Measurements from ENCODE around the gene TRPV4.

Gene TRPV4

GRCh38 chr12:109783135-109783964 lies 49.8 kb downstream of the TRPV4 start:
- H3K36me3 ChIP-seq (ENCODE audit: control insufficient read depth in 1 of 2, insufficient read depth in 2 of 2, low read length in 2 of 2): no peaks in the 10 kb centered on the region
- H3K4me1 ChIP-seq (ENCODE audit: control insufficient read depth in 1 of 2, insufficient read depth in 2 of 2, low read length in 2 of 2): no peaks in the 10 kb centered on the region
- H3K9me3 ChIP-seq (ENCODE audit: control insufficient read depth in 1 of 2, low read length in 2 of 2): peaks cover 4 to 8% of the 10 kb centered on the region in 2 donors
- no peak overlapping the region for H3K27ac ChIP-seq (ENCODE audit: low read length)
- no peaks in the 10 kb centered on the region for H3K27me3 ChIP-seq (ENCODE audit: low read depth, low read length)
- no peak overlapping the region for H3K4me3 ChIP-seq (ENCODE audit: low read depth in 1 of 2, low read length in 2 of 2)

GRCh38 chr12:109782326-109782703 lies 50.9 kb downstream of the TRPV4 start:
- Histone ChIP-seq H3K4me1 (ENCODE audit: control insufficient read depth in 1 of 2, insufficient read depth in 2 of 2, low read length in 2 of 2) (no peaks in the 10 kb centered on the region), H3K27ac (ENCODE audit: low read length) (no peak overlapping the region), H3K9me3 (ENCODE audit: control insufficient read depth in 1 of 2, low read length in 2 of 2) (peaks cover 4 to 8% of the 10 kb centered on the region in 2 donors), H3K36me3 (ENCODE audit: control insufficient read depth in 1 of 2, insufficient read depth in 2 of 2, low read length in 2 of 2) (no peaks in the 10 kb centered on the region), H3K27me3 (ENCODE audit: low read depth, low read length) (no peaks in the 10 kb centered on the region), H3K4me3 (ENCODE audit: low read depth in 1 of 2, low read length in 2 of 2) (no peak overlapping the region)

GRCh38 chr12:109781668-109782325 lies 51.4 kb downstream of the TRPV4 start:
- Histone ChIP-seq H3K4me1 (ENCODE audit: control insufficient read depth in 1 of 2, insufficient read depth in 2 of 2, low read length in 2 of 2) (no peaks in the 10 kb centered on the region), H3K36me3 (ENCODE audit: control insufficient read depth in 1 of 2, insufficient read depth in 2 of 2, low read length in 2 of 2) (no peaks in the 10 kb centered on the region), H3K4me3 (ENCODE audit: low read depth in 1 of 2, low read length in 2 of 2) (no peak overlapping the region)

GRCh38 chr12:109779382-109779781 lies 53.8 kb downstream of the TRPV4 start:
- Histone ChIP-seq H3K9me3 (ENCODE audit: control insufficient read depth in 1 of 2, low read length in 2 of 2) (peaks cover 4 to 8% of the 10 kb centered on the region in 2 donors), H3K36me3 (ENCODE audit: control insufficient read depth in 1 of 2, insufficient read depth in 2 of 2, low read length in 2 of 2) (no peaks in the 10 kb centered on the region), H3K4me1 (ENCODE audit: control insufficient read depth in 1 of 2, insufficient read depth in 2 of 2, low read length in 2 of 2) (no peaks in the 10 kb centered on the region), H3K27me3 (ENCODE audit: low read depth, low read length) (no peaks in the 10 kb centered on the region), H3K27ac (ENCODE audit: low read length) (no peak overlapping the region), H3K4me3 (ENCODE audit: low read depth in 1 of 2, low read length in 2 of 2) (no peak overlapping the region)

More at GRCh38 chr12:109781668-109782325, 51.4 kb downstream of the TRPV4 start:
- peaks cover 4 to 8% of the 10 kb centered on the region in 2 donors for H3K9me3 ChIP-seq (ENCODE audit: control insufficient read depth in 1 of 2, low read length in 2 of 2)
- no peak overlapping the region for H3K27ac ChIP-seq (ENCODE audit: low read length)
- no peaks in the 10 kb centered on the region for H3K27me3 ChIP-seq (ENCODE audit: low read depth, low read length)

GRCh38 chr12:109778684-109779083 lies 54.5 kb downstream of the TRPV4 start:
- Histone ChIP-seq H3K36me3 (ENCODE audit: control insufficient read depth in 1 of 2, insufficient read depth in 2 of 2, low read length in 2 of 2) (no peaks in the 10 kb centered on the region), H3K27ac (ENCODE audit: low read length) (no peak overlapping the region), H3K9me3 (ENCODE audit: control insufficient read depth in 1 of 2, low read length in 2 of 2) (peaks cover 4 to 8% of the 10 kb centered on the region in 2 donors), H3K27me3 (ENCODE audit: low read depth, low read length) (no peaks in the 10 kb centered on the region), H3K4me1 (ENCODE audit: control insufficient read depth in 1 of 2, insufficient read depth in 2 of 2, low read length in 2 of 2) (no peaks in the 10 kb centered on the region), H3K4me3 (ENCODE audit: low read depth in 1 of 2, low read length in 2 of 2) (no peak overlapping the region)

GRCh38 chr12:109777544-109777943 lies 55.7 kb downstream of the TRPV4 start:
- peaks cover 0 to 6% of the 10 kb centered on the region in 2 donors for H3K4me1 ChIP-seq (ENCODE audit: control insufficient read depth in 1 of 2, insufficient read depth in 2 of 2, low read length in 2 of 2)
- no peak overlapping the region for H3K4me3 ChIP-seq (ENCODE audit: low read depth in 1 of 2, low read length in 2 of 2)
- no peaks in the 10 kb centered on the region for H3K27me3 ChIP-seq (ENCODE audit: low read depth, low read length)
- H3K36me3 ChIP-seq (ENCODE audit: control insufficient read depth in 1 of 2, insufficient read depth in 2 of 2, low read length in 2 of 2): no peaks in the 10 kb centered on the region
- peaks cover 4 to 8% of the 10 kb centered on the region in 2 donors for H3K9me3 ChIP-seq (ENCODE audit: control insufficient read depth in 1 of 2, low read length in 2 of 2)
- no peak overlapping the region for H3K27ac ChIP-seq (ENCODE audit: low read length)

- H3K9me3 ChIP-seq (ENCODE audit: control insufficient read depth in 1 of 2, low read length in 2 of 2): peaks cover 4 to 8% of the 10 kb centered on the region in 2 donors
- peaks cover 0 to 6% of the 10 kb centered on the region in 2 donors for H3K4me1 ChIP-seq (ENCODE audit: control insufficient read depth in 1 of 2, insufficient read depth in 2 of 2, low read length in 2 of 2)
- no peak overlapping the region for H3K27ac ChIP-seq (ENCODE audit: low read length)
- H3K36me3 ChIP-seq (ENCODE audit: control insufficient read depth in 1 of 2, insufficient read depth in 2 of 2, low read length in 2 of 2): no peaks in the 10 kb centered on the region
- no peaks in the 10 kb centered on the region for H3K27me3 ChIP-seq (ENCODE audit: low read depth, low read length)
- no peak overlapping the region for H3K4me3 ChIP-seq (ENCODE audit: low read depth in 1 of 2, low read length in 2 of 2)
Observed at GRCh38 chr12:109776624-109777023, 56.6 kb downstream of the TRPV4 start.

GRCh38 chr12:109775172-109775881 lies 57.9 kb downstream of the TRPV4 start:
- H3K27me3 ChIP-seq (ENCODE audit: low read depth, low read length): no peaks in the 10 kb centered on the region
- peaks cover 0 to 6% of the 10 kb centered on the region in 2 donors for H3K4me1 ChIP-seq (ENCODE audit: control insufficient read depth in 1 of 2, insufficient read depth in 2 of 2, low read length in 2 of 2)
- peaks cover 4 to 8% of the 10 kb centered on the region in 2 donors for H3K9me3 ChIP-seq (ENCODE audit: control insufficient read depth in 1 of 2, low read length in 2 of 2)
- H3K4me3 ChIP-seq (ENCODE audit: low read depth in 1 of 2, low read length in 2 of 2): no peak overlapping the region
- H3K27ac ChIP-seq (ENCODE audit: low read length): no peak overlapping the region
- H3K36me3 ChIP-seq (ENCODE audit: control insufficient read depth in 1 of 2, insufficient read depth in 2 of 2, low read length in 2 of 2): no peaks in the 10 kb centered on the region

GRCh38 chr12:109773384-109774011 lies 59.7 kb downstream of the TRPV4 start:
- Histone ChIP-seq H3K9me3 (ENCODE audit: control insufficient read depth in 1 of 2, low read length in 2 of 2) (peaks cover under 1% of the 10 kb centered on the region in 2 donors), H3K27ac (ENCODE audit: low read length) (no peak overlapping the region), H3K36me3 (ENCODE audit: control insufficient read depth in 1 of 2, insufficient read depth in 2 of 2, low read length in 2 of 2) (no peaks in the 10 kb centered on the region), H3K4me1 (ENCODE audit: control insufficient read depth in 1 of 2, insufficient read depth in 2 of 2, low read length in 2 of 2) (peaks cover 0 to 6% of the 10 kb centered on the region in 2 donors), H3K4me3 (ENCODE audit: low read depth in 1 of 2, low read length in 2 of 2) (peak overlapping the region in 1 of 2 donors; percentile 16), H3K27me3 (ENCODE audit: low read depth, low read length) (no peaks in the 10 kb centered on the region)

GRCh38 chr12:109772622-109773321 lies 60.4 kb downstream of the TRPV4 start:
- Histone ChIP-seq H3K9me3 (ENCODE audit: control insufficient read depth in 1 of 2, low read length in 2 of 2) (no peaks in the 10 kb centered on the region), H3K27ac (ENCODE audit: low read length) (no peak overlapping the region), H3K4me1 (ENCODE audit: control insufficient read depth in 1 of 2, insufficient read depth in 2 of 2, low read length in 2 of 2) (peaks cover 0 to 6% of the 10 kb centered on the region in 2 donors), H3K36me3 (ENCODE audit: control insufficient read depth in 1 of 2, insufficient read depth in 2 of 2, low read length in 2 of 2) (no peaks in the 10 kb centered on the region), H3K27me3 (ENCODE audit: low read depth, low read length) (no peaks in the 10 kb centered on the region), H3K4me3 (ENCODE audit: low read depth in 1 of 2, low read length in 2 of 2) (no peak overlapping the region)
